Mesenchymal stem cell (in vitro differentiated cells and primary cell): ENCODE measurements around the gene ALDH1B1.

ENCODE experiments used
- DNase-seq: peaks from one replicate; pipeline ENCODE4 v3.0.0-alpha.2; 2013
- H2AFZ ChIP-seq: one replicate; pipeline ENCODE4 v1.6.1; 2013; ENCODE audit warnings: low read depth, mild to moderate bottlenecking, control low read depth, inconsistent platforms, low read length, moderate library complexity
- H2AK5ac ChIP-seq: 2 replicates; pipeline ENCODE4 v1.6.1; 2013; ENCODE audit warnings: low read length, moderate library complexity, mild to moderate bottlenecking, inconsistent platforms; ENCODE audit not compliant: severe bottlenecking
- H2BK120ac ChIP-seq: one replicate; pipeline ENCODE4 v1.6.1; 2013; ENCODE audit warnings: low read depth, mild to moderate bottlenecking, inconsistent platforms, low read length, moderate library complexity
- H2BK12ac ChIP-seq, 2 experiments: one replicate each; pipeline ENCODE4 v1.6.1; 2013; ENCODE audit warnings: inconsistent platforms in 2 of 2, low read length in 2 of 2, mild to moderate bottlenecking in 2 of 2, moderate library complexity in 2 of 2, control low read depth in 1 of 2
- H2BK15ac ChIP-seq: one replicate; pipeline ENCODE4 v1.6.1; 2013; ENCODE audit warnings: mild to moderate bottlenecking, low read depth, inconsistent platforms; ENCODE audit not compliant: poor library complexity, severe bottlenecking
- H2BK5ac ChIP-seq: 2 replicates; pipeline ENCODE4 v1.6.1; 2013; ENCODE audit warnings: low read depth, mild to moderate bottlenecking, low read length, control low read depth, inconsistent platforms; ENCODE audit not compliant: poor library complexity, severe bottlenecking
- H3K14ac ChIP-seq, 2 experiments: one replicate each; pipeline ENCODE4 v1.6.1; 2013; ENCODE audit warnings: inconsistent platforms in 2 of 2, low read length in 2 of 2, control low read depth in 1 of 2, mild to moderate bottlenecking in 1 of 2, moderate library complexity in 1 of 2
- H3K18ac ChIP-seq, 2 experiments: one replicate each; pipeline ENCODE4 v1.6.1; 2013; ENCODE audit warnings: inconsistent platforms in 2 of 2, low read length in 2 of 2, control low read depth in 1 of 2, low read depth in 1 of 2, mild to moderate bottlenecking in 1 of 2
- H3K23ac ChIP-seq, 2 experiments: one replicate each; pipeline ENCODE4 v1.6.1; 2013; ENCODE audit warnings: inconsistent platforms in 2 of 2, low read length in 2 of 2, mild to moderate bottlenecking in 2 of 2, moderate library complexity in 2 of 2, control low read depth in 1 of 2
- H3K27ac ChIP-seq: 2 replicates; pipeline ENCODE4 v1.5.1; 2013; ENCODE audit warnings: mild to moderate bottlenecking, moderate library complexity, low read length, control low read depth, inconsistent platforms; ENCODE audit not compliant: poor library complexity, severe bottlenecking
- H3K27me3 ChIP-seq, 2 experiments: 2 replicates each; pipeline versions ENCODE4 v1.6.1 to v1.7.0; 2013; ENCODE audit warnings: low read length in 2 of 2, mild to moderate bottlenecking in 2 of 2, moderate library complexity in 2 of 2, control low read depth in 1 of 2, inconsistent platforms in 1 of 2; ENCODE audit not compliant: control insufficient read depth in 1 of 2, insufficient read depth in 1 of 2
- H3K36me3 ChIP-seq, 2 experiments: 2 replicates each; pipeline versions ENCODE4 v1.6.1 to v1.7.0; 2013; ENCODE audit warnings: low read length in 2 of 2, control low read depth in 1 of 2, inconsistent platforms in 1 of 2, low read depth in 1 of 2, mild to moderate bottlenecking in 1 of 2; ENCODE audit not compliant: insufficient read depth in 2 of 2, control insufficient read depth in 1 of 2
- H3K4ac ChIP-seq, 2 experiments: one replicate each; pipeline ENCODE4 v1.6.1; 2013; ENCODE audit warnings: inconsistent platforms in 2 of 2, low read length in 2 of 2, mild to moderate bottlenecking in 2 of 2, moderate library complexity in 2 of 2, control low read depth in 1 of 2, low read depth in 1 of 2
- H3K4me1 ChIP-seq: 2 replicates; pipeline ENCODE4 v1.6.1; 2013; ENCODE audit warnings: low read depth, low read length, control low read depth; ENCODE audit not compliant: control insufficient read depth, insufficient read depth
- H3K4me2 ChIP-seq: 2 replicates; pipeline ENCODE4 v1.6.1; 2013; ENCODE audit warnings: low read length, mild to moderate bottlenecking, inconsistent platforms; ENCODE audit not compliant: poor library complexity, severe bottlenecking
- H3K4me3 ChIP-seq, 2 experiments: 2 replicates each; pipeline versions ENCODE4 v1.5.1 to v1.7.0; 2013; ENCODE audit warnings: low read length in 2 of 2, mild to moderate bottlenecking in 2 of 2, control low read depth in 1 of 2, low read depth in 1 of 2; ENCODE audit not compliant: insufficient read depth in 1 of 2
- H3K79me1 ChIP-seq: replicated peaks from 2 replicates; pipeline ENCODE4 v1.6.1; 2013; ENCODE audit warnings: mild to moderate bottlenecking, control low read depth, low read length, inconsistent platforms; ENCODE audit not compliant: poor library complexity, severe bottlenecking
- H3K9ac ChIP-seq: 2 replicates; pipeline ENCODE4 v1.7.0; 2013; ENCODE audit warnings: mild to moderate bottlenecking, low read length, moderate library complexity
- H3K9me3 ChIP-seq: 2 replicates; pipeline ENCODE4 v1.7.0; 2013; ENCODE audit warnings: mild to moderate bottlenecking, low read length; ENCODE audit not compliant: control insufficient read depth
- H4K8ac ChIP-seq: one replicate; pipeline ENCODE4 v1.6.1; 2013; ENCODE audit warnings: inconsistent platforms, mild to moderate bottlenecking, low read length, moderate library complexity
- H4K91ac ChIP-seq: one replicate; pipeline ENCODE4 v1.6.1; 2013; ENCODE audit warnings: mild to moderate bottlenecking, low read length, inconsistent platforms
- WGBS: methylation state at CpG from one replicate; pipeline ENCODE4 v1.1.7; 2013; ENCODE audit warnings: mixed read lengths; 5-methylcytosine and 5-hydroxymethylcytosine counted together

Gene ALDH1B1

GRCh38 chr9:38443181-38443580, 50.7 kb downstream of the ALDH1B1 start:
- no peak overlapping the region for H4K8ac ChIP-seq
- peaks cover 0 to 41% of the 10 kb centered on the region in 2 experiments for H3K27me3 ChIP-seq
- no peak overlapping the region for H2BK12ac ChIP-seq
- H2AFZ ChIP-seq = no peak overlapping the region
- H3K23ac ChIP-seq = no peak overlapping the region
- no peak overlapping the region for H3K18ac ChIP-seq
- no peak overlapping the region for H3K14ac ChIP-seq
- H2AK5ac ChIP-seq = no peak overlapping the region
- H3K4me3 ChIP-seq = no peak overlapping the region
- H3K9me3 ChIP-seq = no peaks in the 10 kb centered on the region
- no peaks in the 10 kb centered on the region for H3K79me1 ChIP-seq
- H3K4ac ChIP-seq = no peak overlapping the region
- H3K36me3 ChIP-seq = no peaks in the 10 kb centered on the region
- H3K27ac ChIP-seq = no peak overlapping the region
- H2BK5ac ChIP-seq = no peak overlapping the region
- H3K4me2 ChIP-seq = no peak overlapping the region
- no peak overlapping the region for H3K9ac ChIP-seq
- H4K91ac ChIP-seq = no peak overlapping the region
- peaks cover 8% of the 10 kb centered on the region for H3K4me1 ChIP-seq
- 21% methylated on average over 7 of the region's 7 CpGs for WGBS
- peak; percentile 66 for DNase-seq
- no peak overlapping the region for H2BK15ac ChIP-seq
- no peak overlapping the region for H2BK120ac ChIP-seq

DNA sequence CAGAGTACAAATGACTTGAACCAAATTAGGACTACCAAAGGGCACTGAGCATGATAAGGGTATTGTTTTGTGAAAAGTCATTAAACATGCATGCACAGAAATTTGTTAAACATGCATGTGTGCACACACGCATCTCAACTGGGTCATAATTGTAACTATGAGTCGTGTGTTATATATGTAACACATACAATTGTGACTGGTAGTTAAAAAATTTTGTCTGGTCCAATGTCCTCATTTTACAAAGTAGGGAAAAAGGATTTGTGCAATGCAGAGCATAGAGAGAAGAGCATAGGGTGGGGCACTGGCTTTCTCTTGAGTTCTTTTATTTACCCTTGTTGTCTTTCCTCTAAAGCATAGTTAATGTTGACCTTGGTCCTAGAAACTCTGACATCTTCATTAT, 51.1 kb downstream of the ALDH1B1 start:
- Histone ChIP-seq H3K4ac (no peak overlapping the region), H2BK12ac (no peak overlapping the region), H3K27me3 (peaks cover 0 to 41% of the 10 kb centered on the region in 2 experiments), H3K4me1 (peaks cover 8% of the 10 kb centered on the region), H2AFZ (no peak overlapping the region), H3K9me3 (no peaks in the 10 kb centered on the region), H3K18ac (no peak overlapping the region), H2BK120ac (no peak overlapping the region), H3K14ac (no peak overlapping the region), H3K27ac (no peak overlapping the region), H2BK5ac (no peak overlapping the region), H2AK5ac (no peak overlapping the region), H4K8ac (no peak overlapping the region), H4K91ac (no peak overlapping the region), H3K79me1 (no peaks in the 10 kb centered on the region), H3K4me3 (no peak overlapping the region), H3K36me3 (no peaks in the 10 kb centered on the region), H3K4me2 (no peak overlapping the region), H2BK15ac (no peak overlapping the region), H3K23ac (no peak overlapping the region), H3K9ac (no peak overlapping the region)
- WGBS = 58% methylated on average over 2 of the region's 2 CpGs
- DNase-seq = no peak

GRCh38 chr9:38445154-38446043, 52.9 kb downstream of the ALDH1B1 start:
- 94% methylated on average over 8 of the region's 11 CpGs for WGBS

GRCh38 chr9:38447703-38448102, 55.2 kb downstream of the ALDH1B1 start:
- H3K9ac ChIP-seq = no peak overlapping the region
- peaks cover 13% of the 10 kb centered on the region for H3K9me3 ChIP-seq
- H3K4me3 ChIP-seq = no peak overlapping the region
- peaks cover 0 to 11% of the 10 kb centered on the region in 2 experiments for H3K27me3 ChIP-seq
- H2AFZ ChIP-seq = no peak overlapping the region
- H3K14ac ChIP-seq = no peak overlapping the region
- DNase-seq = no peak
- H3K4ac ChIP-seq = no peak overlapping the region
- H3K79me1 ChIP-seq = no peaks in the 10 kb centered on the region
- no peak overlapping the region for H4K91ac ChIP-seq
- no peak overlapping the region for H2BK120ac ChIP-seq
- H2BK12ac ChIP-seq = no peak overlapping the region
- no CpG with 5 or more reads among the region's 1 CpG for WGBS
- no peak overlapping the region for H2AK5ac ChIP-seq
- no peak overlapping the region for H4K8ac ChIP-seq
- H3K36me3 ChIP-seq = no peaks in the 10 kb centered on the region
- no peak overlapping the region for H3K18ac ChIP-seq
- no peak overlapping the region for H3K4me2 ChIP-seq
- peaks cover 5% of the 10 kb centered on the region for H3K4me1 ChIP-seq
- no peak overlapping the region for H2BK15ac ChIP-seq
- H2BK5ac ChIP-seq = no peak overlapping the region
- H3K27ac ChIP-seq = no peak overlapping the region
- no peak overlapping the region for H3K23ac ChIP-seq

More at GRCh38 chr9:38445154-38446043, 52.9 kb downstream of the ALDH1B1 start:
- Histone ChIP-seq H3K27ac (no peak overlapping the region), H3K9me3 (no peaks in the 10 kb centered on the region), H3K9ac (no peak overlapping the region), H2BK120ac (no peak overlapping the region), H3K27me3 (peaks cover 0 to 28% of the 10 kb centered on the region in 2 experiments), H2BK5ac (no peak overlapping the region), H3K4me3 (peak overlapping the region in 1 of 2 experiments; percentile 26), H3K14ac (no peak overlapping the region), H3K79me1 (no peaks in the 10 kb centered on the region), H3K36me3 (no peaks in the 10 kb centered on the region), H2BK15ac (no peak overlapping the region), H3K4me2 (no peak overlapping the region), H2AK5ac (peak overlapping the region; percentile 15), H3K18ac (no peak overlapping the region), H4K91ac (no peak overlapping the region), H2AFZ (no peak overlapping the region), H3K4me1 (peaks cover 8% of the 10 kb centered on the region), H2BK12ac (no peak overlapping the region), H3K23ac (no peak overlapping the region), H4K8ac (no peak overlapping the region), H3K4ac (no peak overlapping the region)
- no peak for DNase-seq
